Activated T-cell treated with anti-CD3 and anti-CD28 coated beads, Interleukin-2, amount 50 U/mL, for 24 hours (primary cell): ENCODE results near the gene FRMD8.

Experiments used
- DNase-seq: peaks from one replicate; pipeline ENCODE4 v3.0.0-alpha.2; 2020
- H3K27ac Mint-ChIP-seq: 2 replicates; pipeline ENCODE4 v1.8.0; 2020; ENCODE audit warnings: mild to moderate bottlenecking, mixed read lengths
- H3K27me3 Mint-ChIP-seq: 2 replicates; pipeline ENCODE4 v1.8.0; 2020; ENCODE audit warnings: mixed read lengths
- H3K36me3 Mint-ChIP-seq: 2 replicates; pipeline ENCODE4 v1.8.0; 2020; ENCODE audit warnings: low read depth, mixed read lengths
- H3K4me1 Mint-ChIP-seq: 2 replicates; pipeline ENCODE4 v1.8.0; 2020; ENCODE audit warnings: low read depth, mixed read lengths
- H3K4me3 Mint-ChIP-seq: 2 replicates; pipeline ENCODE4 v1.8.0; 2020; ENCODE audit warnings: mild to moderate bottlenecking, moderate library complexity, mixed read lengths
- H3K9me3 Mint-ChIP-seq: 2 replicates; pipeline ENCODE4 v1.8.0; 2020; ENCODE audit warnings: mixed read lengths

The FRMD8 gene

DNA sequence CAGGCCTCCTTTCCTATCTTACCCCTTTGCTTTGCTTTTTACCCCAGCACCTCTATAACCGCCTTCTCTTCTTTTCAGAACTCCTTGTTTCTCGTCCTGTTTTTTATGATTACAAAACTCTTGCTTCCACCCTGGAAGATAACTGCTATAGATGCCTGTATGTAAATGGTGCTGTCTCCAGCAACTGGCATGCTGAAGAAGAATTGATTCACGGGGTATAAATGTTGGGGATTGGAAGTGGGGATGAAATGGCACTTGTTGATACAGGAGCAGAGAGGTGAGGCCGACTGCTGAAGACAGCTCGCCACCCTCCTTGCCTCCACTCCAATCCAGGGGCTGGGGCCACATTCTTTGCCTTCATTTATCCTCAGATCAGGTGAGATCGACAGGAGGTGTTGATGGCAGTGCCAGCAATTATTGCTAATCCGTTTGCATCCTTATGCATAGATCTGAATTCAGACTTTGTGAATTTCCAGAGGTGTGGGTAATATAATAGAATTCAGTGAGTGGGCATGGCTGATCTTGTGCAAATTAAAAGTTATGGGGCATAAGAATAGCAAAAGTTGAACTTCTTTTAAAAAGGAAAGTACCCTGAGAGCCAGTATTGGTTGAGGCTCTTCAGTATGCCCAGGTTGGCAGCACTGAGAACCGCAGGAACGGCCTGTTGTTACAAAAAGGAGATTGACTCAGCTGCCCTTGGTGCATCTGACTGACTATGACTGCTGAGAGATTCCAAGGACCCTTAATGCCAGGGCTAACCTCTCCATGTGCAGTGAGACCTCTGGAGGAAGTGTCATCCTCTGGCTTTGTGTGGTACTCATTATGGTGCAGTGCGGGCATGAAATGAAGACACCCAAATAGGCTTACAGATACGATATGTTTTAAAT lies 41.5 kb downstream of the FRMD8 start:
- H3K9me3 Mint-ChIP-seq = no peaks in the 10 kb centered on the region
- H3K36me3 Mint-ChIP-seq = peaks cover 88% of the 10 kb centered on the region
- peaks cover under 1% of the 10 kb centered on the region for H3K27me3 Mint-ChIP-seq
- H3K27ac Mint-ChIP-seq = peak overlapping the region; percentile 100
- H3K4me3 Mint-ChIP-seq = peak overlapping the region; percentile 100
- peaks cover 72% of the 10 kb centered on the region for H3K4me1 Mint-ChIP-seq
- DNase-seq = peak; percentile 64

- Mint-ChIP-seq H3K4me1 (peaks cover 77% of the 10 kb centered on the region), H3K27me3 (no peaks in the 10 kb centered on the region), H3K9me3 (no peaks in the 10 kb centered on the region), H3K4me3 (peak overlapping the region; percentile 100), H3K27ac (peak overlapping the region; percentile 100), H3K36me3 (peaks cover 86% of the 10 kb centered on the region)
- DNase-seq = no peak
Observed at GRCh38 chr11:65428578-65429067, 42.2 kb downstream of the FRMD8 start.

DNA sequence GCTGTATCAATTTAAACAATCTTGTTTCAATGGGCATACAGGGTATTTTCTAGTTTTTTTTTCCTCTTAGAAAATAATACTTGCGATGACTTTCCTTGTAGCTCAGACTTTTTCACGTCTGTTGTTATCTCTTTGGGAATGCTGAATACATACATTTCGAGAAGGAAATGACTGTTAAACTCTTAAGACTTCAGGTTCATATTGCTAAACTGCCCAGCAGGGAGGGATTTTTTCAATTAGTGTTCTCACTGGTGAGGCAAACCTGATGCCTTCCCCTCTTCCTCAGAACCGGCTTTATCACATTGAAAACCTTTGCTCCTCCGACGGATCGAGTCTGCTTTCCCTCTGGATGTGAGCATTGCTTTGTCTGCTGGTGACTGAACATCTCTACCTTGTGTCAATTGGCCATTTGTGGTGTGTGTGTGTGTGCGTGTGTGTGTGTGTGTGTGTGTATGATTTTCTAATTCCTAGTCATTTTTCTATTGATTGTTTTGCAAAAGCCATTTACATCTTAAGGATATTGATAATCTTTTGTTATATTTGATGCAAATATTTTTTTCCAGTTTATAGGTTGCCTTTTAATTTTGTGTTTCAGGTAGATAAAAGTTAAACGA lies 42.7 kb downstream of the FRMD8 start:
- peak; percentile 48 for DNase-seq
- H3K27me3 Mint-ChIP-seq = no peaks in the 10 kb centered on the region
- H3K27ac Mint-ChIP-seq = peak overlapping the region; percentile 100
- no peaks in the 10 kb centered on the region for H3K9me3 Mint-ChIP-seq
- peaks cover 86% of the 10 kb centered on the region for H3K36me3 Mint-ChIP-seq
- H3K4me1 Mint-ChIP-seq = peaks cover 81% of the 10 kb centered on the region
- peak overlapping the region; percentile 100 for H3K4me3 Mint-ChIP-seq

GRCh38 chr11:65429724-65430405 lies 43.4 kb downstream of the FRMD8 start:
- Mint-ChIP-seq H3K36me3 (peaks cover 86% of the 10 kb centered on the region), H3K27me3 (no peaks in the 10 kb centered on the region), H3K4me3 (peak overlapping the region; percentile 100), H3K27ac (peak overlapping the region; percentile 100), H3K9me3 (no peaks in the 10 kb centered on the region), H3K4me1 (peaks cover 84% of the 10 kb centered on the region)
- DNase-seq = peak; percentile 65

DNA sequence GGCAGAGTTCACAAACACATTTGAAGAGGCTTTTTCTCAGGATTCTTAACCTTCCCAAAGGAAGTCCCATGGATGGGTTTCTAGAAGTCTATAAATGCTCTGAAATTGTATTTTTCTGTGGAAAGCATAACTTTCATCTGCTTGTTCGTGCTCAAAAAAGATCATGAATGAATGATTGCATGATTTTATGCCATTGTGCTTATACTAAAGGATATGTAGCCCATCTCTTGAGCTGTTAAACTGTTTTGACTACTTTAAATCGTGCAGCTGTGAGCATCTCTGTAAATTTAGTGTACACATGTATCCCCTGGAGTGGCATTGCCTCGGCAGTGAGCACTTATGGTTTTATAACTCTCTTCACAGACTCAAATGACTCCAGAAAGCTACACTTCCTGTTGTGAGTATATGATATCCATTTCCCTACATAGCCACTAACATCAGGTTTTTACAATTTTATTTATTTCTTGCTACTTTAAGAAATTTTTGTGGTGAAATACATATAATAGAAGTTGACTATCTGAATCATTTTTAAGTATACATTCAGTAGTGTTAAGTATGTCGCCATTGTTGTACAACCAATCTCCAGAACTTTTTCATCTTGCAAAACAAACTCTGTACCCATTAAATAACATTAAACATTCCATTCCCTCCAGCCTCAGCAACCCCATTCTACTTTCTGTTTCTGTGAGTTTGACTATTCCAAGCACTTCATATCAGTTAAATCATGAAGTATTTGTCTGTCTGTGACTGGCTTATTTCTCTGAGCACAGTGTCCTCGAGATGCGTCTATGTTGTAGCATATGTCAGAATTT lies 44.2 kb downstream of the FRMD8 start:
- Mint-ChIP-seq H3K4me1 (peaks cover 88% of the 10 kb centered on the region), H3K27me3 (no peaks in the 10 kb centered on the region), H3K27ac (peak overlapping the region; percentile 100), H3K36me3 (peaks cover 86% of the 10 kb centered on the region), H3K9me3 (no peaks in the 10 kb centered on the region), H3K4me3 (peak overlapping the region; percentile 100)
- peak; percentile 26 for DNase-seq

DNA sequence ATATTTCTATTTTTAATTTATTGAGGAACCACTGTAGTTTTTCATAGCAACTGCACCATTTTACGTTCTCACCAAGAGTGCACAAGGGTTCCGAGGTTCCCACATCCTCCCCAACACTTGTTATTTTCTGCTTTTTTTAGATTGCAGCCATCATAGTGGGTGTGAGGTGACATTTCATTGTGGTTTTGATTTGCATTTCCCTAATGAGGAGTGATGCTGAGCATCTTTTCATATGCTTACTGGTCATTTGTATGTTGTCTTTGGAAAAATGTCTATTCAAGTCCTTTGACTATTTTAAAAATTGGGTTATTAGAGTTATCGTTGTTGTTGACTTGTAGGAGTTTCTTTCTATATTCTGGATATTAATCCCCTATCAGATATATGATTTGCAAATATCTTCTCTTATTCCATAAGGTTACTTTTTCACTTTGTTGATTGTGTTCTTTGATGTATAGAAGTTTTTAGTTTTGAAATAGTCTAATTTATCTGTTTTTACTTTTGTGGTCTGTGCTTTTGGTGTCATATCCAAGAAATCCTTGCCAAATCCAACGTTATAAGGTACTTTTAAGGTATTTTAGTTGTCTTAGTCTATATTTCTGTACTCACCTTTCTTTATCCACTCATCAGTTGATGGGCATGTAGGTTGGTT lies 45.1 kb downstream of the FRMD8 start:
- DNase-seq = no peak
- Mint-ChIP-seq H3K27ac (peak overlapping the region; percentile 80), H3K27me3 (no peaks in the 10 kb centered on the region), H3K4me1 (peaks cover 92% of the 10 kb centered on the region), H3K36me3 (peaks cover 86% of the 10 kb centered on the region), H3K4me3 (peak overlapping the region; percentile 62), H3K9me3 (no peaks in the 10 kb centered on the region)

GRCh38 chr11:65432100-65432650 lies 45.7 kb downstream of the FRMD8 start:
- Mint-ChIP-seq H3K9me3 (no peaks in the 10 kb centered on the region), H3K4me1 (peaks cover 90% of the 10 kb centered on the region), H3K27ac (peak overlapping the region; percentile 80), H3K4me3 (peak overlapping the region; percentile 62), H3K36me3 (peaks cover 84% of the 10 kb centered on the region), H3K27me3 (no peaks in the 10 kb centered on the region)
- DNase-seq = no peak

DNA sequence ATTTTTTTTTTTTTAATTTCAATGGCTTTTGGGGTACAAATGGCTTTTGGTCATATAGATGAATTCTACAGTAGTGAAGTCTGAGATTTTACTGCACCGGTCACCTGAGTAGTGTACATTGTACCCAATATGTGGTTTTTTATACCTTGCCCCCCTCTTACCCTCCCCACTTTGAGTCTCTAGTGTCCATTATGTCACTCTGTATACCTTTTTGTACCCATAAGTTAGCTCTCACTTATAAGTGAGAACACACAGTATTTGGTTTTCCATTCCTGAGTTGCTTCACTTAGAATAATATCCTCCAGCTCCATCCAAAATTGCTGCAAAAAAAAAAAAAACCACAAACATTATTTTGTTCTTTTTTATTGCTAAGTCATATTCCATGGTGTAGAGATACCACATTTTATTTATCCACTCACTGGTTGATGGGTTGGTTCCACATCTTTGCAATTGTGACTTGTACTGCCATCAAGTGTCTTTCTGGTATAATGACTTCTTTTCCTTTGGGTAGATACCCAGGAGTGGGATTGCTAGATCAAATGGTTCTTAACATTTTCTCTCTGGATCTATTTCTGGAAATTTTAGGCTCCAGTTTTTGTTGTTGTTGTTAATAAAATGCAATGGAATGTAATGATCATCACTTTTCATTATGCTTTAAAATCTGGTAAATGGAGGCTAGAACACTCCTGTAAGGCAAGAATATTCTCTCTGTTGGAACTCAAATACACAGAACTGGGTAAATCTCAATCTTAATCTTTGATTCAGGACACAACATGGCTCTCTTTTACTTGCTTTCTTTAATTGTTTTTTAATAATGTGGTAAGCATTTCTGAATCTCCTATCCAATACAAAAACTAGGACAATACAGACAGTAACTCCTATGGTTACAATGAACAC lies 46.5 kb downstream of the FRMD8 start:
- peaks cover 90% of the 10 kb centered on the region for H3K4me1 Mint-ChIP-seq
- H3K27ac Mint-ChIP-seq = peak overlapping the region; percentile 70
- H3K4me3 Mint-ChIP-seq = no peak overlapping the region
- H3K36me3 Mint-ChIP-seq = peaks cover 84% of the 10 kb centered on the region
- H3K27me3 Mint-ChIP-seq = no peaks in the 10 kb centered on the region
- H3K9me3 Mint-ChIP-seq = no peaks in the 10 kb centered on the region
- no peak for DNase-seq

DNA sequence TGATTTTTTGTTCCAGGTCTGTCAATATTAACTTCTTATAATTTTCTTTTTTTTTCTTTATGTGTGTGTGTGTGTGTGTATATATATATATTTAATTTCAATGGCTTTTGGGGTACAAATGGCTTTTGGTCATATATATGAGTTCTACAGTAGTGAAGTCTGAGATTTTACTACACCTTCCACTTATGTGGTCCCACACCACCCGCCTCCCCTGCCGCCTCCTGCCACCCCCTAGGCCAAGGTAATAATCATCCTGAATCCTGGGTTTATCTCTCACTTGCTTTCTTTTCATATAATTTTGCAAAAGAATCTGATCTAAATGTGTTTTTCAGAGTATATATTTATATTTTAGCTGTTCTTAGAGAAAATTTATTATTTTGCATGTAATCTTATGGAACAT lies 47.2 kb downstream of the FRMD8 start:
- no peak for DNase-seq
- H3K27me3 Mint-ChIP-seq = no peaks in the 10 kb centered on the region
- H3K27ac Mint-ChIP-seq = peak overlapping the region; percentile 47
- H3K4me1 Mint-ChIP-seq = peaks cover 89% of the 10 kb centered on the region
- no peak overlapping the region for H3K4me3 Mint-ChIP-seq
- peaks cover 84% of the 10 kb centered on the region for H3K36me3 Mint-ChIP-seq
- H3K9me3 Mint-ChIP-seq = no peaks in the 10 kb centered on the region

DNA sequence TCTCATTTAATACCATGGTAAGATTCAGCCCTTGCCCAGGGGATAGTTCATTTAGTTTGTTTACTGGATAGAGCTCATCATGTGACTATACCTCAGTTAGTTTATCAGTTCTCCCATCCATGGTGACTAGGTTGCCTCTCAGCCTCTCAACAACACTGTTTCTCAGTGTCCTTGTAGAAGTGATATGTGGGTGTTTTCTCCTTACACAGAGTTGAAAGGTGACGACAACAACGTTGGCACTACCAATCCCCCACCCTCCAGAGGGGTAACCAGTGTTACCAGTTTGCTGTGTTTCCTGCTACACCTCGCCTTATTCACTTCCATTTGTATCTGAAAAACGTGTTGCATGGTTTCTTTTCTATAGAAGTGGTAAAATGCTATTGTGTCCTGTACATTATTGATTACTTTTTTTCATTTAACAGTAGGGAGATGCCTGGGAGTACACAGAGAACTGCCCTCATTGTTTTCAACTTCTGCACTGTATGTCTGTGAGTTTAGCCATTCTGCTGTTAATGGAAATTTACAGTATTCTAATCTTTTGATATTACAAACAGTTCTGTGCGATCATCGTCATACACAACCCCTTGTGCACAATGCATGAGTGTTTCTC lies 47.7 kb downstream of the FRMD8 start:
- Mint-ChIP-seq H3K36me3 (peaks cover 89% of the 10 kb centered on the region), H3K4me1 (peaks cover 89% of the 10 kb centered on the region), H3K27me3 (no peaks in the 10 kb centered on the region), H3K4me3 (no peak overlapping the region), H3K27ac (peak overlapping the region; percentile 47), H3K9me3 (no peaks in the 10 kb centered on the region)
- DNase-seq = no peak

DNA sequence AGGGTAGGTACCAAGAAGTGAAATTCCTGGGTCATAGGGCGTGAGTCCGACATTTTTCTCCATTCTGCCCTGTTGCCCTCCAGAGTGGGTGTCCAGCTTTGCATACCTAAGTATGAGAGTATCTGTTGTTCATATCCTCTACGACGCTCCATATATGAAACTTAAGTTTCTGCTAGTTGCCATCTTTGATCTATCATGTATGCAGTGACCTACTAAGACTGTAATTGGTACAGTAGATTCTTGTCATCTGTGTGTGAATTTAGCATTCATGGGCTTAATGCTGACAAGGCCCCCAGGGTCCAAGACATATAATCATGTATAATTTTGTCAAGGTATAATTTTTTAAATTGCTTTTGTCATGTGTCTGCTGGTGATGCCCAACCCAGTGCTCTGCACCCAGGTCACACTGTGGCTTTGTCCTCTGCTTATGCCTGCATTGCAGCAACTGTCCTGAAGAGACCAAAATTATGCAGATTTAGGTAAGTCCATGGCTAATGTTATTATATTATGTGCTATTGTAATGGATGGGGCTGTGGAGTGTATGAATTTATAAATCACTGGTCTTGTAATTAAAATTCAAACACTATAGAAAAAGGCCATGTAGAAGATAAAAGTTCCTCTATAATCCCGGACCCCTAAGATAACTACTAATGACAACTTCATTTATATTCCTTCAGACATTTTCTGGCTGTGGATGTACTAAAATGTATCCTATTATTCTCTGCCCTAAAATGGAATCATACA lies 48.4 kb downstream of the FRMD8 start:
- Mint-ChIP-seq H3K4me3 (no peak overlapping the region), H3K4me1 (peaks cover 89% of the 10 kb centered on the region), H3K36me3 (peaks cover 92% of the 10 kb centered on the region), H3K27ac (peak overlapping the region; percentile 65), H3K27me3 (no peaks in the 10 kb centered on the region), H3K9me3 (no peaks in the 10 kb centered on the region)
- DNase-seq = no peak

DNA sequence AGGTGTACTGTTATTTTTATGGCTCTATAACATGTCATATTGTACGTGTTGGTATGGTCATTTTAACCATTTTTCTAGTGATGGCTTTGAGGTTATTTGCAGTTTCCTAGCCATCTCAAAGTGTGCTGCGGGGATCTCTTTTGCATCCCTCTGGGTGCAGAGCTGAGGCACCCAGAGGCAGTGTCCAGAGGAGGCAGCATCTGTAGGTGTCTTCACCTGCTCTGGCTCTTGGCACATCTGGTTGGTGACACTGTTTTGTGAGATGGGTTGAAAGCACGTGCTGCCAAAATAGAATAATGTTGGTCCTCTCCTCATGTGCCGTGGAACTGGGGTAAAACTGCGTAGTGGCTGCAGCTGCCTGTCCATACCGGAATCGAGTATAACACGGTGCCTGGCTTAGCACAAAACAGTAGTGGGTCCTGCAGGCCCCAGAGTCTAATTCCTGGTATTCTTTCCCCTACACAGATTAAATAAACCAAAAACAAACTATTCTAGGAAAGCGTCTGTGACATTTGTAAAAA lies 49.0 kb downstream of the FRMD8 start:
- Mint-ChIP-seq H3K4me1 (peaks cover 88% of the 10 kb centered on the region), H3K27me3 (no peaks in the 10 kb centered on the region), H3K36me3 (peaks cover 91% of the 10 kb centered on the region), H3K4me3 (peak overlapping the region; percentile 10), H3K27ac (peak overlapping the region; percentile 84), H3K9me3 (no peaks in the 10 kb centered on the region)
- DNase-seq = no peak
